GM21381 (cell line): ENCODE data around the gene OTOS.

ENCODE experiments used
- ATAC-seq: cut with Tn5 transposase; IDR thresholded peaks from one replicate; pipeline ENCODE4 v1.9.1; 2021; ENCODE audit warnings: mild to moderate bottlenecking, moderate library complexity; ENCODE audit not compliant: unreplicated experiment

The OTOS gene

GRCh38 chr2:240168041-240168440, 27.6 kb upstream of the OTOS start:
- ATAC-seq = no peak

GRCh38 chr2:240167588-240167880, 27.1 kb upstream of the OTOS start:
- ATAC-seq = no peak

- ATAC-seq = no peak
Measured at GRCh38 chr2:240166761-240167587, 26.5 kb upstream of the OTOS start.

GRCh38 chr2:240166191-240166590, 25.7 kb upstream of the OTOS start:
- ATAC-seq = no peak

- no peak for ATAC-seq
Measured at GRCh38 chr2:240165661-240166060, 25.2 kb upstream of the OTOS start.

GRCh38 chr2:240165034-240165433, 24.6 kb upstream of the OTOS start:
- no peak for ATAC-seq

GRCh38 chr2:240164586-240164985, 24.1 kb upstream of the OTOS start:
- no peak for ATAC-seq

- no peak for ATAC-seq
Measured at GRCh38 chr2:240163844-240164574, 23.6 kb upstream of the OTOS start.

- ATAC-seq = no peak
Measured at GRCh38 chr2:240162939-240163714, 22.7 kb upstream of the OTOS start.

- ATAC-seq = no peak
Measured at GRCh38 chr2:240162531-240162930, 22.1 kb upstream of the OTOS start.

GRCh38 chr2:240162032-240162431, 21.6 kb upstream of the OTOS start:
- no peak for ATAC-seq

- no peak for ATAC-seq
Measured at GRCh38 chr2:240161087-240161750, 20.8 kb upstream of the OTOS start.

- ATAC-seq = no peak
Measured at GRCh38 chr2:240160291-240161086, 20.0 kb upstream of the OTOS start.

GRCh38 chr2:240159251-240159839, 18.9 kb upstream of the OTOS start:
- ATAC-seq = no peak

- no peak for ATAC-seq
Measured at GRCh38 chr2:240157147-240157470, 16.7 kb upstream of the OTOS start.

- ATAC-seq = no peak
Measured at GRCh38 chr2:240156435-240157146, 16.1 kb upstream of the OTOS start.

- no peak for ATAC-seq
Measured at GRCh38 chr2:240155745-240156390, 15.4 kb upstream of the OTOS start.

GRCh38 chr2:240155048-240155744, 14.7 kb upstream of the OTOS start:
- no peak for ATAC-seq
